NCI-H1417 (cell line): ENCODE results near the gene WNT3.

Experiments
- DNase-seq, 3 experiments: peaks; one replicate each; lab custom pipeline; 2025; lab: John Stamatoyannopoulos, UW

WNT3 gene

GRCh38 chr17:46730679-46731078, 87.8 kb downstream of the WNT3 start:
- no peak for DNase-seq

- no peak for DNase-seq
Observed at GRCh38 chr17:46730026-46730425, 88.5 kb downstream of the WNT3 start.

GRCh38 chr17:46727572-46728348, 90.7 kb downstream of the WNT3 start:
- DNase-seq: no peak

- no peak for DNase-seq
Observed at GRCh38 chr17:46726206-46726605, 92.3 kb downstream of the WNT3 start.

- no peak for DNase-seq
Observed at GRCh38 chr17:46722662-46723285, 95.7 kb downstream of the WNT3 start.

- DNase-seq: no peak
Observed at GRCh38 chr17:46720408-46720807, 98.1 kb downstream of the WNT3 start.

GRCh38 chr17:46719891-46720290, 98.6 kb downstream of the WNT3 start:
- DNase-seq: no peak

- DNase-seq: no peak
Observed at GRCh38 chr17:46717999-46718398, 100.5 kb downstream of the WNT3 start.
